ENCODE results near the gene PPP6R1. TPM values are rescaled to one million over a fixed set of nuclear protein-coding genes. Genes with fewer than 3 reads are reported as not detected.
"Not testable (repeated sequence)": the region's sequence is repeated elsewhere in the genome, so short reads cannot be mapped to it uniquely, and the experiment has no call there.

PPP6R1 gene
- total RNA-seq, 1 donor from 2014 or later: 20.8 TPM

DNA sequence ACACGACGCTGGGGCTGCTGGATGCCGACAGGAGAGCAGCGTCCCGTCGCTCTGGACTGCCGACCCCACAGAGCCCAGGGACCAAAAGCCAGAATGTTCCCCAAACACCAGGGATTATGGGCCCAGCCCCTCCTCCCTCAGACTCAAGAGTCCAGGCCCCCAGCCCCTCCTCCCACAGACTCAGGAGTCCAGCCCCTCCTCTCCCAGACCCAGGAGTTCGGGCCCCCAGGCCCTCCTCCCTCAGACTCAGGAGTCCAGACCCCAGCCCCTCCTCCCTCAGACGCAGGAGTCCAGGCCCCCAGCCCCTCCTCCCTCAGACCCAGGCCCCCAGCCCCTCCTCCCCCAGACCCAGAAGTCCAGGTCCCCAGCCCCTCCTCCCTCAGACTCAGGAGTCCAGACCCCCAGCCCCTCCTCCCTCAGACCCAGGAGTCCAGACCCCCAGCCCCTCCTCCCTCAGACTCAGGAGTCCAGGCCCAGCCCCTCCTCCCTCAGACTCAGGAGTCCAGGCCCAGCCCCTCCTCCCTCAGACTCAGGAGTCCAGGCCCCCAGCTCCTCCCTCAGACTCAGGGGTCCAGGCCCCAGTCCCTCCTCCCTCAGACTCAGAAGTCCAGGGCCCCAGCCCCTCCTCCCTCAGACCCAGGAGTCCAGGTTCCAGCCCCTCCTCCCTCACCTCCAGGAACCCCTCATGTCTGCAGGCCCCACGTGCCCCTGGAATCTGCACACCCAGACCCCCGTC, 34.0 kb downstream of the PPP6R1 start:
- DNase-seq: not testable (repeated sequence)

DNA sequence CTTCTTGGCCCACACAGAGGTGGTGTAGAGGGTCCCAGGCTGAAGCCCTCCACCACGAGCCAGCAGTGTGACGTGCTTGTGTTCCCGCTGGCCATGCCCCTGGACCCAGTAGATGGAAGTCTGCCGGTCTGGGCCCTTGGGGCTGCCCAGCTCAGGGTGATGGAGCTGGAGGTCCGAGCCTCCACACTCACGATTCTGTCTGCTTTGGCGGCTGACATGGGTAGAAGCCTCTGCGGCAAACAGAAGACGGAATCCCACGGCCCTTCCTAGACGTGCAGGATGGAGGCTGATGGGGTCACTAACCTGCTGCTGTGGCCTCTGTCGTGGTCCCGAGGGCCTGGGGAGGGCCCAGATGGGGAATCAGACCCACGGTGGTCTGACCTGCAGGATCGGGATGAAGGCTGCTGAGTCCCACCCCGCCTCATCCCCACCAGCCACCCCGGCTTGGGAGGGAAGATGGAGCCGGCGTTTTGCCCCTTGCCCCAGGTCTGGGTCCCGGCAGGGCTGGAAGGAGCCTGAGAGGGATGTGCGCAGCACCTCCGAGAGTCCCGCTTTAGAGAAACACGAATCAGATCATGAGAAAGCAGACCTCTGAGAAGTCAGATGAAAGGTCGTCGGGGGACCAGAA, 34.7 kb downstream of the PPP6R1 start:
- no peak for DNase-seq

DNA sequence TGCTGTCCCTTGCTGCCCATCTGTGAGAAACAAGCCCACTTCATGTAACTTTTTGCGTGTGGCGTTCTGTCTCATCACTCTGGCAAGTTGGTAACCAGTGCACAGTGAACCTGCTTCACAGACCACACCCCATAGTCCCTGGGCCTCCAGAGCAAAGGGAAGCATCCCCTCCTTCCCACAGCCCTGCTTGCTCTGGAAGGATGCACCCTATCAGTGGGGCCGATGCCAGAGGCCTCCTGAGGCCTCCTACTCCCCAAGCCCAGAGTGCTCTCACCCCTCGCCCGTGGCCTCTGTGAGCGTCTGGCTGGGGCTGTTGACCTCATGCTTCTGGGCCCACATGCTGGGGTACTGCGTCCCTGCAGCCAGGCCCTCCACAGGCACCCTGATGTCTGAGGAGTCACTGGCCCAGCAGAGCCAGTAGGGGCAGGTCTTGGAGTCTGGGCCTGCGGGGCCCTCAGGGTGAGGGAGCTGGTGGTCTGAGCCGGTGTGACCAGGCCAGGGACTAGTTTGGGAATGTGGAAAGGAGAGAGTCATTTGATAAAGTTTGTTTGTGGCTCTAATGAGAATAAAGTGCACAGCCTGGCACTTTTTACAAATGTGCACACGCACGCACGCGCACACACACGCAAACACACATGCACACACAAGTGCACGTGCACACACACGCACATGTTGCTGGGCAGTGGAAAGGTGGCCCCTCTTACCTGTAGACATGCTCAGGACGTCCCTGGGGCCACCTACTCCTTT, 35.4 kb downstream of the PPP6R1 start:
- no peak for DNase-seq

DNA sequence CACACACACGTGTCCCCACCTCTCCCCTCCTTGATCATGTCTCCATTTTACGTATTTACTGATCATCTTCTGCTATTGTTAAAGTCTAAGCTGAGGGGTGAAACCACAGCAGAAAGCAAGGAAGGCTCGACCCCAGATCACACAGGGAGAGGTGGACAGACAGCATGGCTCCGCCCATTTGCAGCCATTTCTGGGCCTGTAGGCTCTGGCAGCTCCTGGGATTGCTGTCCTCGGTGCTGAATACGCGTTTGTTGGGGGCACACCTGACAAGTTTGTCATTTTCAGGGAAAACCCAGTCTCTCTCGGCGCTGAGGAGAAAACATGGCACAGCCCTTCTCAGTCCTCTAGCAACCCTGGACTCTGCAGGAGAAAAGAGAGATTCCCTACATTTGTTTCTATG, 38.3 kb downstream of the PPP6R1 start:
- DNase-seq: no peak

DNA sequence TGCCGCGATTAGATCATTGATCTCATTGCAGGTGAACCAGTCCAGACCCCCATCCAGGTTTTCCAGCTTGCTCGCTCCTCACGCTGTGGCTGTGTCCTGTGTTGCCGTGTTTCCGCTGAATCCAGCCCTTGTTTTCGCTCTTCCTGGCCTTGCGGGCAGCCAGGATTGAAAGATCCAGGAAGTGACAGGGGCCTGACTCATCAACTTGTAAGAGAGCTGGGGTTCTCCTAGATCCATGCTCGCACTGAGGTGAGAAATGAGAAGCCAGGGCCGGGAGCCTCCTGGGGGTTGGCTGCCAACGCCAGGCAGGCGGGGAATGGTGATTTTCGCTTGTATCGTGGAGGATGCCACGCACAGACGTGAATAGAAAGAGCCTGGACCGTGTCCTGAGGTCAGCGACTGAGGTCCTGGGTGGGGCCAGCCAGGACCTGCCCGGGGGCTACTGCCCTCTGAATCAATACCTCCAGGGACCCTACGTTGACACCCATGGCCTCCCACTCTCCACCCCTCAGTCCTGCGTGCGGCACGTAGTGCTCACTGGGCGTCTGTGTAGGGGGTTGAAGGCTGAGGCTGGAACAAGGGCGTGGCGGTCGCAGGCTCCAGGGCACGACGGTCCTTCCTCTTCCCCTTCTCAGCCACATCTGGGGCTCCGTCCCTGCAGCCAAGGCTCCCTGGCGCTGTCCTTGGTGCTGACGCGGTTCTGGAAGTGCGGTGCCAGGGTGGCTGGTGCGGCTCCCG, 42.2 kb downstream of the PPP6R1 start:
- DNase-seq: peak; percentile 86

DNA sequence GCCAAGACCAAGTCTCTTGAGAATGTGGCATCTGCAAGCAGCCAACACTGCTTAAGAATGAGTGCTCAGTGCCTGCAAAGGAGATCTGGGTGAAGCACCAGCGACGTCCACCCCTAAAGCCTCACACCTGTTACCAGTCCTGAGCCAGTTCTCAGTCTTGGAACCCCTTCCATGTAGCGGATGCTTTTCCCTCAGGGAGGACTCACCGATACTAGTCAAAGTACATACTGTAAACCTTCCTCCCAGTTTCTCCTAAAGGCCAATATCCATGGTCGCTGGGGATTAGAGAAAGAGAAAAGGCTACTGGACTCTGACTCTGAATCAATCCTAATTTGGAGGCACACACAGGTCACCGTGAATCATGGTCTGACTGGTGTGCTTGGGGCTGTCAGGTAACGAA, 45.3 kb downstream of the PPP6R1 start:
- no peak for DNase-seq

DNA sequence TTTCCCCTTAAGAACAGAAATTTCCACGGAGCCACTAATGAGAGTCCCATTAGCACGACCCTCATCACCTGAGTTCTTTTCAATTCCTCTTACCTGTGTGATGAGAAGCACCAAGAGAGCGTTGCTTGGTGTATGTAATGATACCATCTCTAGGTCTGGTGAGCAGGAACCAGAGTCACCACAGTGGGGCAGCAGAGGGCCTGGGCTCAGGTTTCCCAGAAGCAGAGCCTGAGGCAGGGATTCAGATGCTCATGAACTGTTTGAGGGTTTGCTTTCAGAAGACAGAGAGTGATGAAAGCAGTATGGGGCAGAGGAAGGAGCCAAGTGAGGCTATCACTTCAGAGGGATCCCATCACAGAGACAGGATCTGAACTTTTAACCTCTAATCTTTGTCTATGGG, 46.4 kb downstream of the PPP6R1 start:
- DNase-seq: no peak

DNA sequence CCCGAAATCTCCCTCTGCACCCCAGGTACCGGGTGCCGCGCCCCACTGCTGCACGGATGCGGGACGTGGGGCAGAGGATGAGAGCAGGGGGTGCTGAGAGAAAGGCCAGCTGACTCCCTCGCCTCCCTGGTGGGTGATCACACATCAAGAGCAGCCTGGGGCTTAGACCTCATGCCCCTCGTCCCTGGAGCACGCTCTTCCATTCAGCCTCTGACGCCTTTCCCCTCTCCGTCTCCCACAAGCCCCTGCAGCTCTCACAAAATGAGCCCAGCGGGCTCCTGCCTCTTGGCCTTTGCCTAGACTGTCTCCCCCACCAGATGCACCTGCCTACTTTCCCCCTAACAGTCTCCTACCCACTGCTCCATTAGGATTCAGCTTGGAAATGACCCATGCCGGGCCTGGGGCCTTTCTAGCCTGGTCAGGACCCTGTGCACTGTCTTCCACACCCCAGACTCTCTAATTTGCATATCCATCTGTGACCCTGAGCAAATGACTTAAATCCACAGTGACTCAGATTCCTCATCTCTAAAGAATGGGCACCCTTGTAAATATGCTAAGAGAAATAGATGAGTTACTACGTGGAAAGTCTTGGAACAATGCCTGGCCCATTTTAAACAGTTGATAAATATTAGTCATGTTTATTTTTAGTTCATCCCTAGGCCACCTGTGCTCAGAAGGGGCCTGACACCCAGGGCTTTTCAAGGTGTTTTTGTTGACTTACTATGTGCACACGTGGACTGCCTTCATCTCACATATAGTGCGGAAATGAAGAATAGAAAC, 48.9 kb downstream of the PPP6R1 start:
- no peak for DNase-seq

DNA sequence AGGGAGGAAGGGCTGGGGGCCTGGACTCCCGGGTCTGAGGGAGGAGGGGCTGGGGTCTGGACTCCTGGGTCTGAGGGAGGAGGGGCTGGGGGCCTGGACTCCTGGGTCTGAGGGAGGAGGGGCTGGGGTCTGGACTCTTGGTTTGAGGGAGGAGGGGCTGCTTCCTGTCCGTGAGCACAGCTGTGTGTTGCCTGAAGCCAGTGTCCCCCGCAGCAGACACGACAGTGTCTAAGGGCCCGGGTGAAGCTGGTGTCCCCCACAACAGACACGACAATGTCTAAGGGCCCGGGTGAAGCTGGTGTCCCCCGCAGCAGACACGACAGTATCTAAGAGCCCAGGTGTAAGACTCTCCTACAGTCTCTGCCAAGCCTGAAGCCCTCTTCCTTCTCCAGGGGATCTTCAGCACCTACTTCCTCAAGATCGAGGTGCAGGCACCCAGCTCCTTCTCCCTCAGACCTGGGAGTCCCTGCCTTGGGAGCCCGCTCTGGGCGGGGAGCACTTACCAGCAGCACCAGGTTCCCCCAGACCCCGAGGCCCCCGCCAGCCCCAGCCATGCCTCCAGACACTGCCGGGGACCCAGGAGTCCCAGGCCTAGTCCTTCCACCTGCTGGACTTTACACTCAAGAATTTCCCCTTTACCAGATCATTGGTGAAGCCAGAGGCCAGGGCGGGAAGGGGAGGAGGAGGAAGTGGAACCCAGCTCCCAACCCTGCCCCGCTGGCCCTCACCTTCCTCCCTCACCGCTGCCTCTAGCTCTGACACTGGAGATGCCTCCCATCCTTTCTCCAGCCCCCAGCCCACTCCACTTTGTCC, 49.7 kb downstream of the PPP6R1 start, which contains the start of gene PTPRH:
PTPRH (minus strand) TSS at position 622 of the 813 bp plus-strand sequence; CDS start at position 554, 68 bp downstream.
- DNase-seq: no peak

DNA sequence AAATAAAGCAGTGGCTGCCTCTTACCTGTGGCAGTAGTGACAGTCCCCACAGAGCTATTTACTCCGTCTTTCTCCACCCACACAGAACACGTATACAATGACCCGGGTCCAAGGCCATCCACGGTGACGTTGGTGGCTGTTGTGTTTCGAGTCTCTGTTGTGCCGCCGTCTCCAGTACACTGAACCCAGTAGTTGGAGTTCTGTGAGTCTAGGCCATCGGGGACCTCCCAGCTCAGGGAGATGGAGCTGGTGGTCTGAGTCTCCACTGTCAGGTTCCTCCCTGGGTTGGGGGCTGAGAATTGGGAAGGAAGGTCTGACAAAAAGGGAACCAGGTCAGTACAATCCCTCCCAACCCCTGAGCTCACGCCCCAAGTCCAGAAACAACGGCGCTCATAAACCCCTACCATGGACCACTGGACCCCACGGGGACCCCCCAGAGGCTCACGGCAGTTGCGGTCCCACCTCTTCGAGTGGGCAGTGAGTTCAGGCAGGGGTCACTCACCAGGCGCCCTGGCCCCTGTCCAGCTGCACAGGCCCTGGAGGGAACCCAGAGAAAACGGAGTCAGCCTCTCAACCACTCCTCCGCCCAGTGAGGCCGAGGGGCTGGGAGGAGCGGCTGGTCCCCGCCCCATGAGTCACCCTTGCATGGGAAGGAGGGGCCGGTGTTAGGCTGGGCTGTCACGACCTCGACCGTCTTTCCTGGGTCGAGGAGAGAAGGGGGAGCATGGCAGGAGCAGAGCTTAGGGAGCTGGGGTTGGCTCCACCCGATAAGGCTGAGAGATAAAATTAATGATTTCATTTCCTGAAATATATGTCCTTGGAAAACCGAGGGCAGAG, 51.9 kb downstream of the PPP6R1 start:
- DNase-seq: no peak

DNA sequence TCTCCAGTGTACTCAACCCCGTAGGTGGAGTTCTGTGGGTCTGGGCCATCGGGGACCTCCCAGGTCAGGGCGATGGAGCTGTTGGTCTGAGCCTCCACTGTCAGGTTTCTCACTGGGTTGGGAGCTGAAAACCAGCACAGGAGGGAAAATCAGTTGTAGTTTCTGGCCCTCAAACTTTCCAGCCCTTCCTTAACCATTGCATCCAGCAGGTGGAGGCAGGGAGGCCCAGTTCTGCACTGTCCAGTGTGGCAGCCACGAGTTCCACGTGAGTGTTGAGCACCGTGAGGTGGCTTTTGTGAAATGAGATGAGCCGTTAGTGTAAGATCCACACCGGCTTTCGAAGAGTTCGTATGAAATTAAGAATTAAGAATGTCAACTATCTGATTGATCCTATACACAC, 56.6 kb downstream of the PPP6R1 start:
- not testable (repeated sequence) for DNase-seq

DNA sequence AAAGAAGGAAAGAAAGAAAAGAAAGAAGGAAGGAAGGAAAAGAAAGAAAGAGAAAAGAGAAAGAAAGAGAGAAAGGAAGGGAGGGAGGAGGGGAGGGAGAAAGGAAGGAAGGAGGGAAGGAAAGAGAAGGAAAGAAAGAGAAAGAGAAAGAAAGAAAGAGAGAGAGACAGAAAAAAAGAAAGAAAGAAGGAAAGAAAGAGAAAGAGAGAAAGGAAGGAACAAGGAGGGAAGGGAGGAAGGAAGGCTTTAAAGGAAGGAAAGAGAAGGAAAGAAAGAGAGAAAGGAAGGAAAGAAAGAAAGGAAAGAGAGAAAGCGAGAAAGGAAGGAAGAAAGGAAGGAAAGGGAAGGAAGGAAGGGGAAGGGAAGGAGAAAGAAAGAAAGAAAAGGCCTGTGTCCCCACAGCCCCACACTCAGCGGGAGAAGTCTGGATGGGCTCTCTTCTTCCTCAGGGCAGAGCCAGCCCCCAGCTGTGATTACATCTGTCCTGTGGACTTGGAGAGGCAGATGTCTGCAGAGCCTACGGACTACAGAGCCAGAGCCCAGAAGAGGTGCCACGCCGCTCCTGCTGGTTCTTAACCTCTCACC, 59.1 kb downstream of the PPP6R1 start:
- DNase-seq: no peak

DNA sequence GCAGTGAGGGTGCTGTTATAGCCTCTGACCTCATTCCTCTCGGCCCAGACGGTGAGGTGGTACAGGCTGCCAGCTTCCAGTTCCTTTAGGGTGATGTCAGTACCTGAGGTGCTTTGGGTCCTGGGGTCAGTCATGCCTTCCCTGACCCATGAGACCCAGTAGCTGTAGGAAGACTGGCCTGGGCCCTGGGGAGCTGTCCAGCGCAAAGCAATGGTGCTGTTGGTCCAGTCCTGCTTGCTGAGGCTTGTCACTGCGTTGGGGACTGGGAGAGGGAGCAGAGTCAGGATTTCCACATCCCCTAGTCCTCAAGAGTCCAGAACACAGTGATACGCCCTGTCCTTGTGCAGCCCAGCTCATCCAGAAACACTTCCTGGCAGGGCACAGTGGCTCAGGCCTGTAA, 60.2 kb downstream of the PPP6R1 start:
- no peak for DNase-seq

DNA sequence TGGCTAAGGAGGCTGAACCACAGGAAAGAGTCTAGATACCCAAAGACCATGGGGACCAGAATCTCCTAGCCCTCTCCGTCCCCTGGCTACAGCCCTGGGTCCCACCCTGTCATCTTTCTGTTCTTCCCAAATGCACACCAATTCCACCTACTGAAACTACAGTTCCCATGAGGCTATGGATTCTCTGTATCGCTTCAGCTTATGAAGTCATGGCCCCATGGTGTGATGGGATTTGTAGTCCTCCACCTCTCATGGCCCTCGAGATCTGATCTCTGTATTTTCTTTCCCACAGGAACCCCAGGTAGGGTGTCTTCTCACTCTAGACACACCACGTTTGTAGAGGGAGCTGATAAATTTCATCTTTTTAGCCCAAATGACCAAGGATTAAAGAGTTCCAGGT, 61.3 kb downstream of the PPP6R1 start:
- no peak for DNase-seq

DNA sequence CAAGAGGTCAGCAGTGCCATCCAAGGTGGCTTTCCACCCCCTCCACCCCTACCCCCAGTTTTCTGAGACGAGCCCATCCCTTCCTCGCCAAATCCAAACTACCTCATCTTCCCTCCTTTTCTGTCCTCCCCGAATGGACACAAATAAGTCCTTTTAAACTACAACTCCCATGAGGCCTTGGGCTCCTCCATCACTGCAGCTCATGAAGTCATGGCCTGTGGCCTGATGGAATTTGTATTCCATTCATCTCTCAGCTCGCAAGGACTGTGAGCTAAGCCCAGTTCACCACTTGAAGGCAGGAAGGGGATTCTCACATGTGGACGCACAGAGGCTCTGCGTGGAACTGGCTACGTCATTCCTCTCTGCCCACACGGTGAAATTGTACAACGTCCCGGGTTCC, 62.0 kb downstream of the PPP6R1 start:
- DNase-seq: no peak

DNA sequence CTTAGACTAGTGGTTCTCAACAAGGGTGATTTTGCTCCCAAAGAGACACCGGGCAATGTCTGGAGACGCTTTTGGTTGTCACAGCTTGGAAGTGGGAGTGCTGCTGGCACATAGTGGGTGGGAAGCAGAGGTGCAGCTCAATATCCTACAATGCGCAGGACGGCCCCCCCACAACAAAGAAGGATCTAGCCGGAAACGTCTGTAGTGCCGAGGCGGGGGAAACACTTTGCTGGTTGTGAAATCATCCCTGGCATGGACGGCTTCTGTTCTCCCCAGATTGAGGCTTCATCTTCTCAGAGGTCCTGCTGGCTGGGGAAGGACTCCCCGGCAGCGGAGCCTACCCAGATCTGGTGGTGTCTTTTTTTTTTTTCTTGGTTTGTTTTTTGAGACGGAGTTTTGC, 65.3 kb downstream of the PPP6R1 start:
- no peak for DNase-seq

DNA sequence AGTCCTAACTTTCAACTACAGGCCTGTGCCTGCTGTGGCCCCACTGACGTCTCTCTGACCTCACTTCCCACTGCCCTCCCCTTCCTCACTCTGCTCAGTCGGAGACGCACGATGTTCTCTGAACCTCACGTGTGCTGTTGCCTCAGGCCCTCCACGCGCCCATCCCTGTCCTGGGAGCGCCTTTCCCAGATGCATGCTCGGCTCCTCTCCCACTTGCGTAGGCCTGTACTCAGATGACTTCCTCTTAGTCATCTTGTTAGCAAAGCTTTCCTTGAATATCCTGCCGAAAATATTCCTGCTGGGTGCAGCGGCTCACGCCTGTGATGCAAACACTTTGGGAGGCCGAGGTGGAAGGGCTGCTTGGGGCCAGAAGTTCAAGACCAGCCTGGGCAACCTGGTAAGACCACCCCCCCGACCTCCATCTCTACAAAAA, 69.4 kb downstream of the PPP6R1 start:
- DNase-seq: no peak

DNA sequence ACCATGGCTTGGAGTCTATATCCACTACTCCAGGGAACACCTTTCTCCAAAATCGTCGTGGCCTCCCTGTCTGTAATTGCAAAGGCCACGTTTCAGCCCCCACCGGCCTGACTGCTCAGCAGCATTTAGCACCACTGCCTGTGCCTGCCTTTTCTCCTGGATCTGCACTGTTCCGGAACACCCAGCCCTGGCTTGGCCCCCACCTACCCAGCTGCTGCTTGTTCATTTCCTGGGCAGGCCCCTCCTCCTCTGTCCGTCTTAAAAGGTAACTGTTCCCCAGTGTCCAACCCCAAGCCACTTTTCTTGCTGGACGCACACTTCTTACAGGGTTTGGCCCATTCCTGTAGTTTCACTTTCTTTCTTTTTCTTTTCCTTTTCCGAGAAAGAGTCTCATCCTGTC, 70.2 kb downstream of the PPP6R1 start:
- no peak for DNase-seq

DNA sequence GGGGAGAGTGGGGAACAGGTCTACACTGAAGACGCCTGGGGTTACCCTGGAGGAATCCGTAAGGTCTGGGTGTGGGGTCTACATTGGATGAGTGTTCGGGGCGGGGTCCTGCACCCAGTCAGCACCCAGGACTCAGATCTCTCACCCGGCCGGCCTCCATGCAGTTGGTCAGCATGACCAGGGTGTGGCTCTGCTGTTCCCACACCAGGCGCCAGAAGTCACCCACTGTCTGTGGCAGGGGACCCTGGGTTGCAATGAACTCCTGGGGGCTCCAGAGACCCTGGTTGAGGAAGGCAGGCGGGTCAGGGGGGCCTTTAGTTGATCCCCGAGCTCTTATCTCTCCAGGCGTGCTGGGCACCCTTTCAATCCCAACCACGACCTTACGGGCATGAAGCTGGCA, 72.7 kb downstream of the PPP6R1 start:
- no peak for DNase-seq

DNA sequence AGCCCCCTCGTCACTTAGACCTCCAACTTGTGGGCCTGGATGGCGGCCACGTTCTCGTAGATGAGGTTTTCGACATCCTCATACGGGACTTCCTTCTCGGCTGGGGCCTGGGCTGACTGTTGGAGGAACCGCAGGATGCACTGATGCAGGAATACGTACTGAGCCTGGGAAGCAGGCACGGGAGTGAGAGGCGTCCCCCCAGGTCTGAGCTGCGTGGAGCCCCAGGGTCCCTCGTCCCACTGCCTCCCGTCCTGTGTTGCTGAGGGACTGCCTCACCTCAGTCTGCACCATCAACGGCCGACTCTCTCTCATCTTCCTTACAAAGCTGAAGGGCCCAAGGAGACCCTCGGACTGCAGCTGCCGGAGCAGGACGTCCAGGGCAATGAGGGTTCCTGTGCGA, 77.1 kb downstream of the PPP6R1 start:
- DNase-seq: no peak

Data from skin of body (tissue), 2 donors.